NB4 (cell line): ENCODE results near the gene FSIP1.

Source experiments
- MAX ChIP-seq: IDR thresholded peaks from 2 replicates; pipeline ENCODE4 v1.6.1; 2011; ENCODE audit warnings: low read depth, low read length
- POLR2A ChIP-seq: IDR thresholded peaks from 2 replicates; pipeline ENCODE4 v1.6.1; 2011; ENCODE audit warnings: mild to moderate bottlenecking; ENCODE audit not compliant: insufficient read length; ENCODE audit errors: extremely low read depth
- TF ChIP-seq, protein P1 (sequence below): IDR thresholded peaks from one replicate; pipeline ENCODE4 v1.5.1; 2012; ENCODE audit warnings: low read depth, low read length

DNA sequence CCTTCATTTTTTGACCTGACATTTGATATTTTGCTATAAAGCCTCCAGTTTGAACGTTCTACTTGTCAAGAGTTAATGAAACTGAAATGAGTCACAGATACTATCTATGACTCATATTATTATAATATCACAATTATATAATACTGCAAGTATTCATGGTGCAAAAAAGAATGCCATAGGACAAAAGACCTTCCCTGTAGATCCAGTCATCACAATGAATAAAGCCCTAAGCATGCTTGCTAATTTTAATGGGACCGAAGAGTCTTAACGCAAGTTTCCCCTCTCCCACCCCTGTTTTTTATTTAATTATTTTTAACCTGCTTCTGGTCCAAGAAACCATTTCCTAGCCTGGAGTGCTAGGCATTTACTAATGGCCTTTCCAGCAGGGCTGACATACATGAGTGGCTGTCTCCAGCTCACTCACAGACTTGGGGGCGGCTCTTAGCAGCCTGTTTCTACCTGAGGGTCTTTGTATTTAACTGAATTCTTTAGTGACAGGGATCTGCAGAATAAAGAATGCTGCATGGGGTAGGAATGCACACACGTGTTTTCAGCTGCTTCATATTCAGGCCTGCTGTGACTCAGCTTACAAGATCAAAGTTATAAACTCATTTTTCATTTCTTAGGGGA is 140.5 kb downstream of the FSIP1 start:
- TF ChIP-seq, protein P1, sequence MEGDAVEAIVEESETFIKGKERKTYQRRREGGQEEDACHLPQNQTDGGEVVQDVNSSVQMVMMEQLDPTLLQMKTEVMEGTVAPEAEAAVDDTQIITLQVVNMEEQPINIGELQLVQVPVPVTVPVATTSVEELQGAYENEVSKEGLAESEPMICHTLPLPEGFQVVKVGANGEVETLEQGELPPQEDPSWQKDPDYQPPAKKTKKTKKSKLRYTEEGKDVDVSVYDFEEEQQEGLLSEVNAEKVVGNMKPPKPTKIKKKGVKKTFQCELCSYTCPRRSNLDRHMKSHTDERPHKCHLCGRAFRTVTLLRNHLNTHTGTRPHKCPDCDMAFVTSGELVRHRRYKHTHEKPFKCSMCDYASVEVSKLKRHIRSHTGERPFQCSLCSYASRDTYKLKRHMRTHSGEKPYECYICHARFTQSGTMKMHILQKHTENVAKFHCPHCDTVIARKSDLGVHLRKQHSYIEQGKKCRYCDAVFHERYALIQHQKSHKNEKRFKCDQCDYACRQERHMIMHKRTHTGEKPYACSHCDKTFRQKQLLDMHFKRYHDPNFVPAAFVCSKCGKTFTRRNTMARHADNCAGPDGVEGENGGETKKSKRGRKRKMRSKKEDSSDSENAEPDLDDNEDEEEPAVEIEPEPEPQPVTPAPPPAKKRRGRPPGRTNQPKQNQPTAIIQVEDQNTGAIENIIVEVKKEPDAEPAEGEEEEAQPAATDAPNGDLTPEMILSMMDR = no peak
- TF ChIP-seq POLR2A = no peak
- no peak for TF ChIP-seq MAX
